H1 (cell line): ENCODE results near the gene RENBP. TPM values are rescaled to one million over a fixed set of nuclear protein-coding genes. Genes with fewer than 3 reads are reported as not detected.

Source experiments
- CTCF ChIA-PET: fragments of 300-600 bp; sonication (Branson Sonifier 250); formaldehyde crosslinking; loops from one replicate; lab custom pipeline; 2021; ENCODE audit not compliant: partially characterized antibody; lab: Charles Lee
- POLR2A ChIA-PET: fragments of 300-600 bp; sonication (Branson Sonifier 250); formaldehyde crosslinking; loops from one replicate; lab custom pipeline; 2021; ENCODE audit warnings: inconsistent platforms; ENCODE audit not compliant: partially characterized antibody; lab: Charles Lee
- DNase-seq, 2 experiments: peaks; one replicate each; pipeline versions ENCODE4 v3.0.0 to v3.0.0-alpha.2; 2010 to 2022; ENCODE audit warnings: low spot score in 2 of 2, low read depth in 1 of 2, mixed read lengths in 1 of 2
- FAIRE-seq: peaks from 2 replicates; lab custom pipeline; 2011; peaks lifted over from hg19 to GRCh38; lab: Jason Lieb, UNC
- H2AFZ ChIP-seq: 2 replicates; pipeline ENCODE4 v1.8.1; 2012; ENCODE audit warnings: low read length, inconsistent platforms
- H2AK5ac ChIP-seq: 2 replicates; pipeline ENCODE4 v1.6.1; 2013; ENCODE audit warnings: low read depth, low read length
- H2BK120ac ChIP-seq: replicated peaks from 2 replicates; pipeline ENCODE3; 2013; ENCODE audit warnings: low read depth, low read length, inconsistent platforms
- H2BK12ac ChIP-seq: 2 replicates; pipeline ENCODE4 v1.6.1; 2013; ENCODE audit warnings: low read depth, low read length
- H2BK15ac ChIP-seq: 2 replicates; pipeline ENCODE4 v1.6.1; 2013; ENCODE audit warnings: low read length
- H2BK20ac ChIP-seq: 2 replicates; pipeline ENCODE4 v1.6.1; 2013; ENCODE audit warnings: low read length
- H2BK5ac ChIP-seq: 2 replicates; pipeline ENCODE4 v1.6.1; 2013; ENCODE audit warnings: low read depth, low read length
- H3K14ac ChIP-seq: 2 replicates; pipeline ENCODE4 v1.6.1; 2013; ENCODE audit warnings: inconsistent platforms; ENCODE audit not compliant: insufficient read length
- H3K18ac ChIP-seq: 2 replicates; pipeline ENCODE4 v1.6.1; 2013; ENCODE audit warnings: low read length; ENCODE audit errors: extremely low read depth
- H3K23ac ChIP-seq: 2 replicates; pipeline ENCODE4 v1.6.1; 2013; ENCODE audit warnings: inconsistent platforms; ENCODE audit not compliant: insufficient read length
- H3K23me2 ChIP-seq: 2 replicates; pipeline ENCODE4 v1.6.1; 2013; ENCODE audit warnings: low read depth, low read length
- H3K27ac ChIP-seq: 2 replicates; pipeline ENCODE4 v1.6.1; 2011; ENCODE audit warnings: low read depth, low read length, inconsistent platforms
- H3K27me3 ChIP-seq, 4 experiments: replicated peaks in 1 of 4; 1 replicate in 1 of 4; 2 replicates in 3 of 4; pipeline versions ENCODE4 v1.6.1 to v1.8.1; 2011 to 2013; ENCODE audit warnings: low read length in 3 of 4, mild to moderate bottlenecking in 3 of 4, inconsistent platforms in 2 of 4, mixed read lengths in 2 of 4, moderate library complexity in 1 of 4; ENCODE audit not compliant: control insufficient read depth in 3 of 4, insufficient read depth in 3 of 4; ENCODE audit errors: extremely low read depth in 1 of 4
- H3K36me3 ChIP-seq, 4 experiments: 2 replicates each; pipeline versions ENCODE4 v1.6.1 to v1.8.1; 2011 to 2013; ENCODE audit warnings: mild to moderate bottlenecking in 4 of 4, low read length in 3 of 4, moderate library complexity in 2 of 4, control low read depth in 1 of 4, inconsistent platforms in 1 of 4; ENCODE audit not compliant: insufficient read depth in 4 of 4, control insufficient read depth in 2 of 4
- H3K4ac ChIP-seq: replicated peaks from 2 replicates; pipeline ENCODE3; 2013; ENCODE audit warnings: low read length, low read depth, mixed read lengths, inconsistent platforms; ENCODE audit not compliant: insufficient read length
- H3K4me1 ChIP-seq, 4 experiments: replicated peaks in 1 of 4; 1 replicate in 1 of 4; 2 replicates in 3 of 4; pipeline versions ENCODE4 v1.6.1 to v1.8.1; 2011 to 2013; ENCODE audit warnings: low read length in 3 of 4, inconsistent platforms in 2 of 4, mixed read lengths in 1 of 4; ENCODE audit not compliant: insufficient read depth in 4 of 4, control insufficient read depth in 3 of 4
- H3K4me2 ChIP-seq, 2 experiments: 2 replicates each; pipeline versions ENCODE4 v1.6.1 to v1.8.1; 2011 to 2013; ENCODE audit warnings: low read depth in 2 of 2, low read length in 2 of 2, control low read depth in 1 of 2, inconsistent platforms in 1 of 2, mild to moderate bottlenecking in 1 of 2; ENCODE audit not compliant: insufficient read depth in 1 of 2
- H3K4me3 ChIP-seq, 4 experiments: fragments of 200-600, 300-600 bp in 1 of 4; sonication (generic), shearing (Covaris generic), sonication (Bioruptor Twin) in 1 of 4; 2 replicates each; pipeline versions ENCODE4 v1.5.1 to v1.8.1; 2011 to 2016; ENCODE audit warnings: low read length in 4 of 4, low read depth in 3 of 4, control low read depth in 2 of 4, inconsistent platforms in 2 of 4, mild to moderate bottlenecking in 2 of 4, mixed read lengths in 1 of 4, moderate library complexity in 1 of 4; ENCODE audit not compliant: insufficient read depth in 2 of 4; ENCODE audit errors: extremely low read depth in 1 of 4
- H3K56ac ChIP-seq: replicated peaks from 2 replicates; pipeline ENCODE3; 2013; ENCODE audit warnings: low read depth, mild to moderate bottlenecking, mixed read lengths, low read length, inconsistent platforms; ENCODE audit not compliant: insufficient read length
- H3K79me1 ChIP-seq: 2 replicates; pipeline ENCODE4 v1.6.1; 2013; ENCODE audit warnings: low read depth, low read length, control low read depth
- H3K79me2 ChIP-seq, 2 experiments: 2 replicates each; pipeline versions ENCODE4 v1.6.1 to v1.8.1; 2012 to 2013; ENCODE audit warnings: low read length in 2 of 2, mild to moderate bottlenecking in 2 of 2, inconsistent platforms in 1 of 2; ENCODE audit not compliant: insufficient read depth in 2 of 2, control insufficient read depth in 1 of 2
- H3K9ac ChIP-seq, 4 experiments: replicated peaks in 1 of 4; 1 replicate in 1 of 4; 2 replicates in 3 of 4; pipeline versions ENCODE4 v1.6.1 to v1.8.1; 2011 to 2013; ENCODE audit warnings: low read depth in 3 of 4, low read length in 3 of 4, control low read depth in 2 of 4, mild to moderate bottlenecking in 2 of 4, moderate library complexity in 2 of 4, inconsistent platforms in 1 of 4; ENCODE audit errors: extremely low read depth in 1 of 4
- H3K9me3 ChIP-seq, 2 experiments: 2 replicates each; pipeline versions ENCODE4 v1.6.1 to v1.8.1; 2012 to 2013; ENCODE audit warnings: mild to moderate bottlenecking in 2 of 2, moderate library complexity in 2 of 2, control low read depth in 1 of 2, inconsistent platforms in 1 of 2, low read depth in 1 of 2, low read length in 1 of 2, mixed read lengths in 1 of 2; ENCODE audit not compliant: insufficient read depth in 2 of 2
- H4K20me1 ChIP-seq, 2 experiments: replicated peaks in 1 of 2; 2 replicates each; pipeline versions ENCODE3 to v1.8.1; 2011 to 2013; ENCODE audit warnings: inconsistent platforms in 2 of 2, low read length in 2 of 2, mild to moderate bottlenecking in 1 of 2; ENCODE audit not compliant: insufficient read depth in 2 of 2, control insufficient read depth in 1 of 2
- H4K5ac ChIP-seq: 2 replicates; pipeline ENCODE4 v1.6.1; 2013; ENCODE audit warnings: low read length, low read depth, mixed read lengths, inconsistent platforms; ENCODE audit not compliant: insufficient read length
- H4K8ac ChIP-seq: 2 replicates; pipeline ENCODE4 v1.8.0; 2013; ENCODE audit warnings: mild to moderate bottlenecking, moderate library complexity, low read length, inconsistent platforms; ENCODE audit not compliant: insufficient read depth; ENCODE audit errors: extremely low read depth
- H4K91ac ChIP-seq: replicated peaks from 2 replicates; pipeline ENCODE3; 2013; ENCODE audit warnings: low read length, mixed read lengths, inconsistent platforms; ENCODE audit not compliant: insufficient read length
- ASH2L ChIP-seq: fragments of 200-600, 300-600 bp; sonication (generic); IDR thresholded peaks from one replicate; pipeline ENCODE4 v1.7.1; 2017; ENCODE audit warnings: low read length
- CBX8 ChIP-seq: fragments of 300-800, 300-1000 bp; sonication (generic); IDR thresholded peaks from 2 replicates; pipeline ENCODE4 v1.7.1; 2016; ENCODE audit warnings: low read depth, low read length, borderline replicate concordance
- CHD2 ChIP-seq: IDR thresholded peaks from 2 replicates; pipeline ENCODE4 v1.6.1; 2012; ENCODE audit warnings: low read length, improper control_type of control experiment
- CTBP2 ChIP-seq: IDR thresholded peaks from 2 replicates; pipeline ENCODE4 v1.7.0; 2011; ENCODE audit warnings: borderline replicate concordance, mild to moderate bottlenecking, moderate library complexity, mixed read lengths, low read length; ENCODE audit not compliant: insufficient read depth, insufficient read length
- FOSL1 ChIP-seq: IDR thresholded peaks from 2 replicates; pipeline ENCODE4 v1.6.1; 2011; ENCODE audit warnings: mild to moderate bottlenecking, low read depth, low read length, moderate library complexity; ENCODE audit not compliant: insufficient read depth
- GTF2F1 ChIP-seq: IDR thresholded peaks from 2 replicates; pipeline ENCODE4 v1.6.1; 2012; ENCODE audit warnings: low read depth, low read length, improper control_type of control experiment, borderline replicate concordance
- HDAC6 ChIP-seq: IDR thresholded peaks from one replicate; pipeline ENCODE4 v1.7.1; 2012; ENCODE audit warnings: low read depth, mild to moderate bottlenecking, inconsistent platforms, low read length, moderate library complexity
- KDM1A ChIP-seq: fragments of 200-600, 300-600 bp; sonication (generic); IDR thresholded peaks from 2 replicates; pipeline ENCODE4 v1.7.1; 2016; ENCODE audit warnings: mild to moderate bottlenecking, low read length, borderline replicate concordance
- MAFK ChIP-seq: IDR thresholded peaks from 2 replicates; pipeline ENCODE4 v1.6.1; 2012; ENCODE audit warnings: low read depth, mild to moderate bottlenecking, improper control_type of control experiment, low read length
- SAP30 ChIP-seq: fragments of 300-600 bp; sonication (generic); IDR thresholded peaks from 2 replicates; pipeline ENCODE4 v1.7.1; 2012; ENCODE audit warnings: low read length, moderate library complexity, mild to moderate bottlenecking, inconsistent platforms; ENCODE audit not compliant: insufficient read depth, insufficient replicate concordance
- TCF12 ChIP-seq: IDR thresholded peaks from 2 replicates; pipeline ENCODE4 v1.6.1; 2011; ENCODE audit warnings: low read depth, mild to moderate bottlenecking, low read length
- ZNF274 ChIP-seq: IDR thresholded peaks from 2 replicates; pipeline ENCODE4 v1.7.0; 2012; ENCODE audit warnings: low read length, borderline replicate concordance; ENCODE audit errors: extremely low read depth
- WGBS, 2 experiments: shearing (Covaris generic) in 1 of 2; methylation state at CpG; one replicate each; pipeline versions ENCODE4 v1.1.6 to v1.1.7; 2013 to 2015; ENCODE audit warnings: low lambda C conversion rate in 2 of 2, mixed read lengths in 2 of 2, inconsistent platforms in 1 of 2, low coverage in 1 of 2, missing lambda C conversion rate in 1 of 2; ENCODE audit not compliant: insufficient replicate concordance in 2 of 2, insufficient coverage in 1 of 2, insufficient read length in 1 of 2; ENCODE audit errors: extremely low coverage in 1 of 2, missing lambda C conversion rate in 1 of 2; 5-methylcytosine and 5-hydroxymethylcytosine counted together
- polyA plus RNA-seq, 7 experiments: library from polyadenylated mRNA; depleted of rRNA in 3 of 7; stranded (reverse) in 5 of 7; unstranded in 2 of 7; fragments of >200 nt in 5 of 7; fragments of 200-250 nt in 2 of 7; gene quantifications; 1 replicate in 5 of 7; 2 replicates in 1 of 7; 4 replicates in 1 of 7; pipeline versions ENCODE4 v1.2.1 to v1.2.3, GENCODE V29; 2011 to 2013; ENCODE audit warnings: missing spikeins in 2 of 7, mixed read lengths in 2 of 7
- total RNA-seq: library from RNA; stranded (reverse); fragmentation: NEBNext Ultra II Directional; extraction: Animal tissue kit (Norgen Biotek cat#: 25700); gene quantifications from 2 replicates; pipeline ENCODE4 v1.2.1, GENCODE V29; 2021
- TF ChIP-seq, protein P1 (sequence below): IDR thresholded peaks from 2 replicates; pipeline ENCODE4 v1.6.1; 2011; ENCODE audit warnings: low read length, improper control_type of control experiment

Gene RENBP
- total and polyA plus RNA-seq, 2 of the 8 experiments (the other 6 are each of a cell fraction or from before 2014, with no cell fraction given), result 12.4 to 21.8 TPM

- 98% methylated on average over 8 of the region's 15 CpGs; no CpG with 5 or more reads in 1 of the 2 experiments for WGBS, 2 experiments
- H2BK12ac ChIP-seq, result no peak overlapping the region
- no peak overlapping the region for H3K4ac ChIP-seq
- no peak overlapping the region for H3K56ac ChIP-seq
- peaks cover 2 to 9% of the 10 kb centered on the region in 2 experiments for H4K20me1 ChIP-seq
- no peak overlapping the region for H4K5ac ChIP-seq
- H3K9me3 ChIP-seq, result no peaks in the 10 kb centered on the region
- H2BK15ac ChIP-seq, result no peak overlapping the region
- no peaks in the 10 kb centered on the region for H3K23me2 ChIP-seq
- H3K27ac ChIP-seq, result no peak overlapping the region
- no peak overlapping the region for H2BK20ac ChIP-seq
- H3K4me2 ChIP-seq, result no peak overlapping the region
- no peak for FAIRE-seq
- no peak overlapping the region for H3K4me3 ChIP-seq
- no peak overlapping the region for H3K23ac ChIP-seq
- no peak overlapping the region for H3K18ac ChIP-seq
- H3K14ac ChIP-seq, result no peak overlapping the region
- no peak overlapping the region for H4K91ac ChIP-seq
- ChIA-PET POLR2A (interaction anchor here (5.0 kb wide), 1 partner anchor 8 kb away, joined by 26 read pairs; no protein-coding TSS in a partner anchor), CTCF (interaction anchor here (0.5 to 1.8 kb wide), 3 partner anchors 10 to 43 kb away, joined by 3 to 6 read pairs (median 3); no protein-coding TSS in a partner anchor)
- peaks cover 15 to 90% (median 55%) of the 10 kb centered on the region in 4 experiments for H3K36me3 ChIP-seq
- no peaks in the 10 kb centered on the region; the same call in 1 of the 2 replicates for H3K79me1 ChIP-seq
- no peak overlapping the region for H2BK5ac ChIP-seq
- H3K4me1 ChIP-seq, result no peaks in the 10 kb centered on the region
- no peak overlapping the region for H2BK120ac ChIP-seq
- no peak overlapping the region for H4K8ac ChIP-seq
- no peak overlapping the region for H2AK5ac ChIP-seq
- no peak for DNase-seq
- H2AFZ ChIP-seq, result no peak overlapping the region
- no peaks in the 10 kb centered on the region for H3K27me3 ChIP-seq
- no peak overlapping the region for H3K9ac ChIP-seq
- peaks cover 0 to 24% of the 10 kb centered on the region in 2 experiments; a peak in 2 of 4 replicates for H3K79me2 ChIP-seq
- TF ChIP-seq ZNF274 (no peak), FOSL1 (no peak), TCF12 (no peak), GTF2F1 (no peak), MAFK (no peak), ASH2L (no peak), HDAC6 (no peak), CHD2 (no peak), CBX8 (no peak), KDM1A (no peak), CTBP2 (no peak), SAP30 (no peak)
- TF ChIP-seq, protein P1, sequence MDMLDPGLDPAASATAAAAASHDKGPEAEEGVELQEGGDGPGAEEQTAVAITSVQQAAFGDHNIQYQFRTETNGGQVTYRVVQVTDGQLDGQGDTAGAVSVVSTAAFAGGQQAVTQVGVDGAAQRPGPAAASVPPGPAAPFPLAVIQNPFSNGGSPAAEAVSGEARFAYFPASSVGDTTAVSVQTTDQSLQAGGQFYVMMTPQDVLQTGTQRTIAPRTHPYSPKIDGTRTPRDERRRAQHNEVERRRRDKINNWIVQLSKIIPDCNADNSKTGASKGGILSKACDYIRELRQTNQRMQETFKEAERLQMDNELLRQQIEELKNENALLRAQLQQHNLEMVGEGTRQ, result no peak
Observed at GRCh38 chrX:153959649-153960048, 15.2 kb upstream of the RENBP start.
